Gastrocnemius medialis (tissue), 4 donors: ENCODE results near the gene SLC3A2.

ENCODE experiments used
- CTCF ChIP-seq, 5 experiments: fragments of 450-650 bp in 3 of 5; fragments of 200-600 bp in 2 of 5; sonication (generic) in 2 of 5; IDR thresholded peaks in 4 of 5; conservative IDR thresholded peaks in 1 of 5; 1 replicate in 4 of 5; 2 replicates in 1 of 5; pipeline ENCODE4 v1.5.1; 2016 to 2019; ENCODE audit warnings: antibody characterized with exemption in 5 of 5, mild to moderate bottlenecking in 3 of 5, moderate library complexity in 3 of 5
- POLR2A ChIP-seq, 2 donors: fragments of 450-650 bp; IDR thresholded peaks; one replicate each; pipeline ENCODE4 v1.6.1; 2017; ENCODE audit warnings: antibody characterized with exemption in 2 of 2, mild to moderate bottlenecking in 2 of 2, moderate library complexity in 2 of 2

DNA sequence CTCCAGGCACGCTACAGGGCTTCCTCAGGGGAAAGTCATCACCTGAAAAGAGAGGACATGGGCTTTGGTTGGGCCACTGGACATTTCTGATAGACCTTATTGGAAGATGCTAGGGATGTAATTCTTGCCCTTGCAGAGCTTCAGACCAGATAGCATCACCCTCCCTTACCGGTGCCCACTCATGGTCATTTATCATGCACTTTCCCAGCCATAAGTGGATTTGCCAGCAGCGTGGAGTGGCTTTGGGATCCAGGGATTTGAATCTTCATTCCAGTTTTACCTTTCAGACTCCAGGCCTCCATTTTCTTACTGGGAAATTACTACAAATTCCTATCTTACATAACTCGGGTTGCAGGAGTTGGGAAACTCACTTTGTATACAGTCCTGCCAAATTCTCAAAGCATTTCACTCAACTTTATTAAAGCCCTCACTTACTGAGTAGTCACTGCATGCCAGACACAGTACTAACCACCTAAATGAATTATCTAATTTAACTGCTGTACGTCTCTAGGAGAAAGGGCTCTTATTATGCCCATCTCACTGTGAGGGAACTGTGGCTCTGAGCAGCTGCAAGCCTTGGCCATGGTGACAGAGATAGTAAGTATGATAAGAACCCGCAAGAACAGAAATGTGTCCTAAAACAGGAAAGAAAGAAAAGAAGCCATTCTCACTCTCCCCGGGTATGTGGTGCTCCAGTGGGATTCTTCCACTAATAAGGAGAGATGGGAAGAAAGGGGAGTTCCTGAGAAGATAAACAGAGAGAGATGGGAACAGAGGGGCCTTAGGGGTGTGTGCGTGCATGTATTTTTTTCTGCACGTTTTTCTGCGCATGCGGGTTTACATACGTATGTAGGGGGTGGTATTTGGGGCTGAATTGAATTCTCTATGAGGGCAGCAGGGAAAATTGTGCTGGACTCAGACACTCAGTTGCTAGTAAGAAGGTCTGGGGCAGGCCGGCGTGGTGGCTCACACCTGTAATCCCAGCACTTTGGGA lies 30.7 kb downstream of the SLC3A2 start:
- TF ChIP-seq CTCF (IDR thresholded peaks at IDR 0.05 in 4 of 5, conservative IDR thresholded peaks at IDR 0.05 in 1 of 5) (no peak), POLR2A (IDR thresholded peaks at IDR 0.05) (no peak)
